H9 (cell line): ENCODE measurements around the gene GLRA1. TPM values are rescaled to one million over a fixed set of nuclear protein-coding genes. Genes with fewer than 3 reads are reported as not detected.

Experiments
- DNase-seq: peaks from one replicate; pipeline ENCODE4 v3.0.0-alpha.2; 2017
- H2AFZ ChIP-seq: one replicate; pipeline ENCODE4 v1.6.1; 2013; ENCODE audit warnings: mild to moderate bottlenecking, low read length, control low read depth, moderate library complexity
- H2AK5ac ChIP-seq: 2 replicates; pipeline ENCODE4 v1.6.1; 2013; ENCODE audit warnings: low read length, control low read depth, mixed read lengths; ENCODE audit not compliant: insufficient read length
- H2BK120ac ChIP-seq: one replicate; pipeline ENCODE4 v1.6.1; 2013; ENCODE audit warnings: low read depth, mild to moderate bottlenecking, low read length, control low read depth, inconsistent platforms; ENCODE audit not compliant: poor library complexity, severe bottlenecking
- H2BK12ac ChIP-seq: 2 replicates; pipeline ENCODE4 v1.6.1; 2013; ENCODE audit warnings: low read length, control low read depth, mixed read lengths, low read depth; ENCODE audit not compliant: insufficient read length
- H2BK15ac ChIP-seq: 2 replicates; pipeline ENCODE4 v1.6.1; 2013; ENCODE audit warnings: low read depth, low read length, control low read depth
- H2BK20ac ChIP-seq: one replicate; pipeline ENCODE4 v1.6.1; 2013; ENCODE audit warnings: low read depth, mild to moderate bottlenecking, low read length, control low read depth, inconsistent platforms; ENCODE audit not compliant: poor library complexity, severe bottlenecking
- H2BK5ac ChIP-seq: 2 replicates; pipeline ENCODE4 v1.6.1; 2013; ENCODE audit warnings: low read length, control low read depth, mixed read lengths; ENCODE audit not compliant: insufficient read length
- H3K14ac ChIP-seq: 2 replicates; pipeline ENCODE4 v1.6.1; 2013; ENCODE audit warnings: low read length, control low read depth; ENCODE audit not compliant: insufficient read depth
- H3K18ac ChIP-seq: 2 replicates; pipeline ENCODE4 v1.6.1; 2013; ENCODE audit warnings: low read depth, mild to moderate bottlenecking, mixed read lengths, low read length, control low read depth; ENCODE audit not compliant: insufficient read length
- H3K23ac ChIP-seq: 2 replicates; pipeline ENCODE4 v1.6.1; 2013; ENCODE audit warnings: low read length, control low read depth, mixed read lengths, low read depth; ENCODE audit not compliant: insufficient read length
- H3K23me2 ChIP-seq: 2 replicates; pipeline ENCODE4 v1.6.1; 2013; ENCODE audit warnings: low read depth, mild to moderate bottlenecking, mixed read lengths, low read length, control low read depth; ENCODE audit not compliant: insufficient read length, poor library complexity, severe bottlenecking
- H3K27ac ChIP-seq: 2 replicates; pipeline ENCODE4 v1.5.1; 2013; ENCODE audit warnings: low read length, control low read depth, mixed read lengths, low read depth; ENCODE audit not compliant: insufficient read length
- H3K27me3 ChIP-seq: 2 replicates; pipeline ENCODE4 v1.6.1; 2013; ENCODE audit warnings: low read length, control low read depth, inconsistent platforms; ENCODE audit not compliant: insufficient read depth
- H3K4ac ChIP-seq: 2 replicates; pipeline ENCODE4 v1.6.1; 2013; ENCODE audit warnings: low read depth, mild to moderate bottlenecking, control low read depth, inconsistent platforms, low read length, moderate library complexity
- H3K4me1 ChIP-seq: 2 replicates; pipeline ENCODE4 v1.6.1; 2013; ENCODE audit warnings: low read length, control low read depth, inconsistent platforms; ENCODE audit not compliant: insufficient read depth
- H3K4me2 ChIP-seq: 2 replicates; pipeline ENCODE4 v1.6.1; 2013; ENCODE audit warnings: low read length, control low read depth, mixed read lengths; ENCODE audit not compliant: insufficient read length, insufficient read depth
- H3K56ac ChIP-seq: 2 replicates; pipeline ENCODE4 v1.6.1; 2013; ENCODE audit warnings: low read depth, mild to moderate bottlenecking, mixed read lengths, low read length, control low read depth; ENCODE audit not compliant: insufficient read length
- H3K79me1 ChIP-seq: 2 replicates; pipeline ENCODE4 v1.6.1; 2013; ENCODE audit warnings: low read depth, mild to moderate bottlenecking, moderate library complexity, low read length, control low read depth, inconsistent platforms; ENCODE audit not compliant: insufficient read depth, poor library complexity, severe bottlenecking
- H3K79me2 ChIP-seq: 2 replicates; pipeline ENCODE4 v1.6.1; 2013; ENCODE audit warnings: low read length, control low read depth, inconsistent platforms; ENCODE audit not compliant: insufficient read depth
- H3K9ac ChIP-seq: 2 replicates; pipeline ENCODE4 v1.6.1; 2013; ENCODE audit warnings: low read length, control low read depth, mixed read lengths; ENCODE audit not compliant: insufficient read length; ENCODE audit errors: extremely low read depth
- H3K9me3 ChIP-seq: one replicate; pipeline ENCODE4 v1.6.1; 2013; ENCODE audit warnings: low read depth, low read length, inconsistent platforms; ENCODE audit not compliant: control insufficient read depth
- H3T11ph ChIP-seq: one replicate; pipeline ENCODE4 v1.6.1; 2013; ENCODE audit warnings: mild to moderate bottlenecking, low read length, control low read depth, inconsistent platforms
- H4K20me1 ChIP-seq: one replicate; pipeline ENCODE4 v1.6.1; 2013; ENCODE audit not compliant: control insufficient read depth, insufficient read length, insufficient read depth
- H4K5ac ChIP-seq: 2 replicates; pipeline ENCODE4 v1.6.1; 2013; ENCODE audit warnings: low read depth, mild to moderate bottlenecking, mixed read lengths, low read length, control low read depth; ENCODE audit not compliant: insufficient read length
- H4K8ac ChIP-seq: replicated peaks from 2 replicates; pipeline ENCODE4 v1.6.1; 2013; ENCODE audit warnings: low read length, control low read depth, mixed read lengths, low read depth; ENCODE audit not compliant: insufficient read length
- H4K91ac ChIP-seq: 2 replicates; pipeline ENCODE4 v1.6.1; 2013; ENCODE audit warnings: low read depth, mild to moderate bottlenecking, moderate library complexity, mixed read lengths, low read length, control low read depth; ENCODE audit not compliant: insufficient read length
- H3K27ac Mint-ChIP-seq, 3 experiments: 2 replicates in 2 of 3; 3 replicates in 1 of 3; pipeline ENCODE4 v1.8.0; 2020 to 2021; ENCODE audit warnings: mixed read lengths in 3 of 3, mild to moderate bottlenecking in 1 of 3, moderate library complexity in 1 of 3
- H3K27me3 Mint-ChIP-seq: 2 replicates; pipeline ENCODE4 v1.8.0; 2021; ENCODE audit warnings: low read depth, mild to moderate bottlenecking, moderate library complexity, mixed read lengths
- H3K36me3 Mint-ChIP-seq, 3 experiments: 2 replicates in 2 of 3; 3 replicates in 1 of 3; pipeline ENCODE4 v1.8.0; 2020 to 2021; ENCODE audit warnings: low read depth in 3 of 3, mixed read lengths in 3 of 3; ENCODE audit not compliant: insufficient read depth in 1 of 3
- H3K4me1 Mint-ChIP-seq, 2 experiments: 2 replicates each; pipeline ENCODE4 v1.8.0; 2020; ENCODE audit warnings: mixed read lengths in 2 of 2
- H3K4me3 Mint-ChIP-seq, 2 experiments: 2 replicates in 1 of 2; 3 replicates in 1 of 2; pipeline ENCODE4 v1.8.0; 2020 to 2021; ENCODE audit warnings: mild to moderate bottlenecking in 2 of 2, mixed read lengths in 2 of 2, moderate library complexity in 1 of 2
- H3K9me3 Mint-ChIP-seq, 2 experiments: 2 replicates in 1 of 2; 3 replicates in 1 of 2; pipeline ENCODE4 v1.8.0; 2020; ENCODE audit warnings: mild to moderate bottlenecking in 2 of 2, mixed read lengths in 2 of 2, moderate library complexity in 1 of 2
- WGBS: extraction: QIAGEN DNeasy Blood & Tissue Kit; methylation state at CpG from one replicate; pipeline ENCODE4 v1.1.7; 2013; ENCODE audit warnings: missing lambda C conversion rate, low lambda C conversion rate, mixed read lengths; ENCODE audit not compliant: insufficient read length; ENCODE audit errors: extremely low coverage; 5-methylcytosine and 5-hydroxymethylcytosine counted together
- total RNA-seq: library from RNA; stranded (reverse); gene quantifications from 2 replicates; pipeline ENCODE4 v1.2.1, GENCODE V29; 2021
- TF ChIP-seq, protein P1 (sequence below): fragments of 200-600 bp; sonication (generic); conservative IDR thresholded peaks from 3 replicates; pipeline ENCODE4 v1.8.0; 2021; ENCODE audit warnings: antibody characterized with exemption, mild to moderate bottlenecking

Gene GLRA1
- total RNA-seq, 1 experiment from 2014 or later: not detected

DNA sequence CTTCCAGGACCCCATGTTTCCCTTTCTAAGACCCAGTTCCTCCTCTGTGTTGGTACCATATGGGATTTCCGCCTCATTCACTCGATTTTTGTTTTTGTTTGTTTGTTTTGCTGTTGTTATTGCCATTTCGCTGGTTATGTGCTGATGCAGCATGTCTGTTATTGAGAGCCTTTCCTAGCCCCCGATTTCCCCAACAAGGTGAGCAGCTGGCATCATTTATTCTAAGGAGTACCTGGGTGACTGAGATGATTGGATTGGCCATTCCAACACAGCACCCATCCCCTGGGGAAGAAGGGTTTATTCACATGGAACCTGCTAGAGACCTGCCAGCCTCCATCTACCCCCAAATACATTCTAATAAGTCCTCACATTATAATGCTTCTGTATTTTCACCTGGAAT lies 2.7 kb downstream of the GLRA1 start:
- no peak overlapping the region for H3K27ac Mint-ChIP-seq

More for the DNA sequence above, 2.7 kb downstream of the GLRA1 start:
- no peak overlapping the region for H4K91ac ChIP-seq
- no peak overlapping the region for H2BK12ac ChIP-seq
- H3K14ac ChIP-seq: no peak overlapping the region
- H3K36me3 Mint-ChIP-seq: no peaks in the 10 kb centered on the region
- H3K9ac ChIP-seq: no peak overlapping the region
- H3K23ac ChIP-seq: no peak overlapping the region
- no peaks in the 10 kb centered on the region for H3K23me2 ChIP-seq
- no peaks in the 10 kb centered on the region; the same call in 1 of the 2 replicates for H3K4me1 ChIP-seq
- no peak overlapping the region for H2BK20ac ChIP-seq
- H3K4me1 Mint-ChIP-seq: peaks cover 19 to 28% of the 10 kb centered on the region in 2 experiments
- no peak overlapping the region for H2BK120ac ChIP-seq
- no peaks in the 10 kb centered on the region for H4K20me1 ChIP-seq
- no peak overlapping the region for H3K4ac ChIP-seq
- no peak overlapping the region for H3T11ph ChIP-seq
- peaks cover 96% of the 10 kb centered on the region for H3K27me3 Mint-ChIP-seq
- H3K4me2 ChIP-seq: no peak overlapping the region
- no peak overlapping the region for H3K18ac ChIP-seq
- no CpG with 5 or more reads among the region's 4 CpGs for WGBS
- H4K5ac ChIP-seq: no peak overlapping the region
- no peak for DNase-seq
- no peak overlapping the region for H2AK5ac ChIP-seq
- no peak overlapping the region for H3K4me3 Mint-ChIP-seq
- no peak overlapping the region for H3K27ac ChIP-seq
- no peaks in the 10 kb centered on the region for H3K9me3 ChIP-seq
- no peak overlapping the region for H2BK5ac ChIP-seq
- no peak overlapping the region for H2BK15ac ChIP-seq
- TF ChIP-seq, protein P1, sequence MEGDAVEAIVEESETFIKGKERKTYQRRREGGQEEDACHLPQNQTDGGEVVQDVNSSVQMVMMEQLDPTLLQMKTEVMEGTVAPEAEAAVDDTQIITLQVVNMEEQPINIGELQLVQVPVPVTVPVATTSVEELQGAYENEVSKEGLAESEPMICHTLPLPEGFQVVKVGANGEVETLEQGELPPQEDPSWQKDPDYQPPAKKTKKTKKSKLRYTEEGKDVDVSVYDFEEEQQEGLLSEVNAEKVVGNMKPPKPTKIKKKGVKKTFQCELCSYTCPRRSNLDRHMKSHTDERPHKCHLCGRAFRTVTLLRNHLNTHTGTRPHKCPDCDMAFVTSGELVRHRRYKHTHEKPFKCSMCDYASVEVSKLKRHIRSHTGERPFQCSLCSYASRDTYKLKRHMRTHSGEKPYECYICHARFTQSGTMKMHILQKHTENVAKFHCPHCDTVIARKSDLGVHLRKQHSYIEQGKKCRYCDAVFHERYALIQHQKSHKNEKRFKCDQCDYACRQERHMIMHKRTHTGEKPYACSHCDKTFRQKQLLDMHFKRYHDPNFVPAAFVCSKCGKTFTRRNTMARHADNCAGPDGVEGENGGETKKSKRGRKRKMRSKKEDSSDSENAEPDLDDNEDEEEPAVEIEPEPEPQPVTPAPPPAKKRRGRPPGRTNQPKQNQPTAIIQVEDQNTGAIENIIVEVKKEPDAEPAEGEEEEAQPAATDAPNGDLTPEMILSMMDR: no peak
- H4K8ac ChIP-seq: no peak overlapping the region
- H3K27me3 ChIP-seq: no peaks in the 10 kb centered on the region
- H2AFZ ChIP-seq: no peak overlapping the region
- H3K9me3 Mint-ChIP-seq: no peaks in the 10 kb centered on the region; a peak in 1 of 5 replicates
- H3K79me2 ChIP-seq: no peaks in the 10 kb centered on the region
- H3K79me1 ChIP-seq: no peaks in the 10 kb centered on the region
- no peak overlapping the region for H3K56ac ChIP-seq
